Measurements from ENCODE around the gene GLTP. TPM values are rescaled to one million over a fixed set of nuclear protein-coding genes. Genes with fewer than 3 reads are reported as not detected.
A peak's percentile ranks its signal among the peaks of the same experiment; 100 is the strongest.
"Not testable (repeated sequence)": the region's sequence is repeated elsewhere in the genome, so short reads cannot be mapped to it uniquely, and the experiment has no call there.

The GLTP gene
- total RNA-seq, 1 experiment from 2014 or later = 31.3 TPM

DNA sequence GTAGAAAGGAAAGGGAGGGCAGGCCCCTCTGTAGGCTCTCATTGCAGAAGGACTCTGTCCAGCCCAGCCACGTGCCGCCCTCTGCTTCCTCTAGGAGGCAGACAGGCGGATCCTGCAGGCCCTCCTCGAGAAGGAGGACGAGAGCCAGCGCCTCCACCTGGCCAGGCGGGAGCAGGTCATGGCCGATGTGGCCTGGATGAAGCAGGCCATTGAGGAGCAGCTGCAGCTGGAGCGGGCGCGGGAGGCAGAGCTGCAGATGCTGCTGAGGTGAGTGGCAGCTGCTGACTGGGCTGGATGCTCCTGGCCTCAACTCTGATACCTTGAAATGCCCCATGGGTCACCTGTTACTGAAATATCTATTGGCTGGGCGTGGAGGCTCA, 30.6 kb upstream of the GLTP start:
- in situ Hi-C loops (cut with HindIII; ENCODE audit: low pct_unique_long_range_greater_than_20kb, low sequenced_read_pairs) = no loop called here
- DNase-seq (ENCODE audit: low read depth, low spot score) = peak; percentile 87

DNA sequence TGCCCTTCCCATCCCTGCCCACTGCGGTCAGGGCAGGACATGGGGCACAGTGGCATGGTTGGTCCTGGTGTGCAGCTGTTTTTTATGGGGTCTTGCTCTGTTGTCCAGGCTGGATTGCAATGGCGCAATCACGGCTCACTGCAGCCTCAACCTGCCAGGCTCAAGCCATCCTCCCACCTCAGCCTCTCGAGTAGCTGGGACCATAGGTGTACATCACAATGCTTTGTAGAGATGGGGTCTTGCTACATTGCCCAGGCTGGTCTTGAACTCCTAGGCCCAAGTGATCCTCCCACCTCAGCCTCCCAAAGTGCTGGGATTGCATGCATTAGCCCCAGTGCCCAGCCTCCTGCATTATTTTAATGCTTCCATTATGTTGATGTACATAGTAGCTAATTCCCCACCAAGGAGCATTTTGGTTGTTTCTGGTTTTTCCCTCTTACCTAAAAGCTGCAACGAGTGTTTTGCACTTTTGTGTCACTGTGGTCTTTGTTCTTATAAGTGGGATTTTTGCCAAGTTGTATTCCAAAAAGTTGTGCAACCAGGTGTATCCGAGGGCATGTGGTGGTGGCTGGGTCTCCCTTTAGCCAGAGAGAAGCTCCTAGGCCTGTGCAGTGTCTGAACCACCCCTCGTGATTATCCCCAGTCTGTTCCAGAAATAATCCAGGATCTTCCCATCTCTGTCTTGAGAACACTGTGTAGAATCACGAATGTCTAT, 30.1 kb upstream of the GLTP start:
- in situ Hi-C loops (cut with HindIII; ENCODE audit: low pct_unique_long_range_greater_than_20kb, low sequenced_read_pairs) = no loop called here
- no peak for DNase-seq (ENCODE audit: low read depth, low spot score)

DNA sequence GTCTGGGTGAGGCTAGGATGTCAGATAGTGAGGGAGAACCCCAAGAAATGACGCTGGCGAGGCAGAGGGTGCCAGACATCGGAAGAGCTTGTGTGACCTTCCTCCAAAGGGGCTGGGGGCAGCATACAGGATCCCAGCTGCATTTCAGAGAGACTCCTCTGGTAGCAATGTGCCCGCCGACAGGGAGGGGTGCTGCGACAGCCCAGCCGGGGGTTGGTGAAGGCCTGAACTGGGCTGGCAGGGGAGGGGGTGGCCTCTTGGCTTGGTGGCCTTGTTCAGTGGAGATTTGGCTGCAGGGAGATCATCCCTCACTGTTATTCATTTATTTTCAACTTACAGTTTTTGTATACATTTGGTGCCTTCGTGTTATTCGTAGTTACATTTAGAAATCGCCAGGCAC, 25.0 kb upstream of the GLTP start:
- in situ Hi-C loops (cut with HindIII; ENCODE audit: low pct_unique_long_range_greater_than_20kb, low sequenced_read_pairs) = no loop called here
- no peak for DNase-seq (ENCODE audit: low read depth, low spot score)

DNA sequence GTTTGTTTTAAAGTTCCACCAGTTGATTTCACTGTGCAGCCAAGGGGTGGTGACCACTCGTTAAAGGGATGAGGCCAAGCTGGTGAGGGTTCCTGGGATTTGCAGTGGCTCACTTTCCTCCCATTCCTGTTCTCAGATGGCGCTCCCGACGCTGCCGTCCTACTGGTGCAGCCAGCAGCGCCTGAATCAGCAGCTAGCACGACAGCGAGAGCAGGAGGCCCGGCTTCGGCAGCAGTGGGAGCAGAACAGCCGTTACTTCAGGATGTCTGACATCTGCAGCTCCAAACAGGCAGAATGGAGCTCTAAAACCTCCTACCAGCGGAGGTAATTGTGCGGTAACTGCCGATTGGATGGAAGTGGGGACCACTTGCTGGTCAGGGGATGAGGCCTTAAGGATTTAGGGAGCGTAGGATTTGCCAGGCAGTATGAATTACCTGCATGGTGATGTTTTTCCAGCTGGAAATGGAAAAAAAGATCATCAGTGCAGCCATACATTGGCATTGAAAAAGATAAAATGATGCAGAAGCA, 22.6 kb upstream of the GLTP start:
- in situ Hi-C loops (cut with HindIII; ENCODE audit: low pct_unique_long_range_greater_than_20kb, low sequenced_read_pairs) = no loop called here
- no peak for DNase-seq (ENCODE audit: low read depth, low spot score)

DNA sequence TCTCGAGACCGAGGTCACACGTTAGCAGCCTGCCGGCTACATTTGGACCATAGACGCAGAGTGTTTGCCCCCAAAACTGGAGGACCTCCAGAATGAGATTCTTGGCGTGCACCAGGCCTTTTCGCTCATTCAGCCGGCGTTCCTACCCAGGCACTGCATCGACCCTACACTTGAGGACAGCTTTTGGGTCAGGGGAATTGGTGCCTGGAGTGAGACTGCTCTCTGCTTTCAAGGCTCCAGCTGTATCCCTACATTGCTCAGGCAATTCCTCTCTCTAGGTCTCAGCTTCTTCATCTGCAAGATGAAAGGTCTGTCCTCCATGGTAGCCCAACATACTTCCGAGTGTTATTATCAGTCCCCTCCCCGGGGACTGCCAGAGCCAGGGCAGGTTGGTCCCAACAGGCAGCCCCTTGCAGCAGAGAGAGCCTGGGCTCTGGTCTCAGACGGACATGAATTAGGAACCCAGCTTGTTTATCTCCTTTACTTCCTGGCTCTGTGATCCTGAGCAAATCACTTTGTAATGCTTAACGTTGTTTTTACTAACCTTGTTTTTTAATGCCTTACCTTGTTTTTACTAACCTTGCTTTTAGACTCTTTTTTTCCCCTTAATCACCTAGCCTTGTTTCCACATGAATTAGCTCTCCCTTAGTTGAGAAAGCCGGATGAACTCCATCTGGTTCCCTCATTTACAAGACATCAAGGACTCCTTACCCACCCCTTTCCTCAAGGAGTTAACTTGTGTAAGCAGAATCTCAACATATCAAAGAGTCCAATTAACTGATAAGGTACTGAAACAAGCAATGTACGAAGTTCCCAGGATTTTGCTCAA, 20.6 kb upstream of the GLTP start:
- in situ Hi-C loops (cut with HindIII; ENCODE audit: low pct_unique_long_range_greater_than_20kb, low sequenced_read_pairs) = no loop called here
- no peak for DNase-seq (ENCODE audit: low read depth, low spot score)

DNA sequence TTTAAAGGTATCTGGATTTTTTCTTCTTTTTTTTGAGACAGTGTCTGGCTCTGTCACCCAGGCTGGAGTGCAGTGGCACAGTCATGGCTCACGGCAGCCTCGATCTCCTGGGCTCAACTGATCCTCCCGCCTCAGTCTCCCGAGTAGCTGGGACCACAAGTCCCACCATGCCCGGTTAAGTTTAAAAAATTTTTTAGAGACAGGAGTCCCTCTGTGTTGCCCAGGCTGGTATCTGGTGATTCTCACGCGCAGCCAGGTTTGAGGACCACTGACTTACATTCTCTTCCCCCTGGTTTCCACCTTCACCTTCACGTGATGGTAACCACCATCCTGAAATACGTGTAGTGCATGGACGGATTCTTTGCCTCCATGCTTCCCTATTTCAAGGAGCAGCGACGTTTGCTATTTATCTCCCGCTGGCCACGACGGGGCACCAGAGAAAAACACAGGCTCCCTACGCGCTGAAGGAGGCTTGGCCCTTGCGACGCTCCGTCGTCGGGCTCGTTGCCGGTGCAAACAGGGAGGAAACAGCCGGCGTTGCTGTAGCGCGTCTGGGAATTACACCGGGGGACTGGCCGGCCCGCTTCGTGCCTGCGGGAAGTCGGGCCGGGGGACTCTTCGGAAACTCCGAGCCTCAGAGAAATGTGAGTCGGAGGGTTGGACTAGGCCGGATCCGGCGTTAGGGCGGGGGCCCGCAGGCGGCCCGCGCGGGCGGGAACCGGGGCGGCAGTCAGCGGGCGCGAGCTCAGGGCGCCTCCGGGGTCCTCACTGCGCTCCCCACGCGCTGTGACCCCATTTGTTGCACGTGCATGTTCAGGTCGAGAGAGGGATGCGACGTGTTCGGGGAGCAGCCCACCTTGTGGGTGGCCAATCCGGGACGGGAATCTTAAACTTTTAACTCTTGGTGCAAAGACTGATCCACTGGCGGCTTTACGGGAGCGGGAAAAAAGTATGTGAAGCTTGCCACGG, 19.7 kb upstream of the GLTP start, which contains the start of gene TCHP:
Gene TCHP (plus strand): TSS at position 492 of the 969 bp plus-strand sequence. CDS start 2,753 bp downstream, outside the sequence.
- peak; percentile 89 for DNase-seq (ENCODE audit: low read depth, low spot score)
- in situ Hi-C loops (cut with HindIII; ENCODE audit: low pct_unique_long_range_greater_than_20kb, low sequenced_read_pairs) = no loop called here

DNA sequence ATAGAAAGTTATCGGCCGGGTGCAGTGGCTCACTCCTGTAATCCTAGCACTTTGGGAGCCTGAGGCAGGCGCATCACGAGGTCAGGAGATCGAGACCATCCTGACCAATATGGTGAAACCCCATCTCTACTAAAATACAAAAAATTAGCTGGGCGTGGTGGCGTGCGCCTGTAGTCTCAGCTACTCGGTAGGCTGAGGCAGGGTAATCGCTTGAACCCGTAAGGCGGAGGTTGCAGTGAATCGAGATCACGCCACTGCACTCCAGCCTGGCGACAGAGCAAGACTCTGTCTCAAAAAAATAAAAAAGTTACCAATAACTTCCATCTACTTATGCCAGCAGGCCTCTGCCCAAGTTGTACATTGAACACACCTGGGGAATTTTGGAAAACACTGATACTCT, 19.0 kb upstream of the GLTP start:
- in situ Hi-C loops (cut with HindIII; ENCODE audit: low pct_unique_long_range_greater_than_20kb, low sequenced_read_pairs); DNase-seq (ENCODE audit: low read depth, low spot score): not testable (repeated sequence)

DNA sequence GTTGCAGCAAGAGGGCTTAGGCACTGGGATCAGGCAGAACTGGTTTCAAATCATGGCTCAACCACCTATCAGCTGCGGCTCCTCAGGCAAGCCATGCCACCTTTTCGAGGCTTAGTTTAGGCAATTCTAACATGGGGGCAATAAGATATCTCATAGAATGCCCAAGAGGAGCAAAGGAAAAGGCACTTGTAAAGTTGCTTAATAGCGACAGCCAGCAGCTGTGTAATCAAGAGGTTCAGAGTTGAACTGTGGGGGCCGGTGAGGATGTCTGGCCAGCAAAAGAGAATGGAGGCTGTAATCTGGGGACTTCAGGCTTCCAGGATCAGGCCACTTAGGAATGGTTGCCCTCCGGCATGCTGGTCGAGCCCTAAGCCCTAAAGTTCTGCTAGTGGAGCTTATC, 16.7 kb upstream of the GLTP start:
- in situ Hi-C loops (cut with HindIII; ENCODE audit: low pct_unique_long_range_greater_than_20kb, low sequenced_read_pairs) = no loop called here
- no peak for DNase-seq (ENCODE audit: low read depth, low spot score)

DNA sequence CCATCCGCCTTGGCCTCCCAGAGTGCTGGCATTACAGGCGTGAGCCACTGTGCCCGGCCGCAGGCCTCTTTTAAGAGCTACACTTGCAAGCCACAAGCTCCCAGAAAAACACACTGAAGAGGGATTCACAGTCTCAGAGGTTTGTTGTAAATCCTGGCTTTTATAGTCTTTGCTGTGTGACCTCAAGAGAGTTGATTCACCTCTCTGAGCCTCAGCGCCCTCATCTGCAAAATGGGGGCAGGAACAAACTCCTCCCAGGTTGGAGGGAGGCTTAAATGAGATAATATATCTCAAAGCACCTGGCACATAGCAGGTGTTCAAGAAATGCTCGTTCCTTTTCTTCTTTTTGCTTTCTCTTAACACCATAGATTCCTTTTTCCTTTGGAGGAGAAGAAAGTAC, 15.8 kb upstream of the GLTP start:
- DNase-seq (ENCODE audit: low read depth, low spot score) = no peak
- in situ Hi-C loops (cut with HindIII; ENCODE audit: low pct_unique_long_range_greater_than_20kb, low sequenced_read_pairs) = no loop called here

DNA sequence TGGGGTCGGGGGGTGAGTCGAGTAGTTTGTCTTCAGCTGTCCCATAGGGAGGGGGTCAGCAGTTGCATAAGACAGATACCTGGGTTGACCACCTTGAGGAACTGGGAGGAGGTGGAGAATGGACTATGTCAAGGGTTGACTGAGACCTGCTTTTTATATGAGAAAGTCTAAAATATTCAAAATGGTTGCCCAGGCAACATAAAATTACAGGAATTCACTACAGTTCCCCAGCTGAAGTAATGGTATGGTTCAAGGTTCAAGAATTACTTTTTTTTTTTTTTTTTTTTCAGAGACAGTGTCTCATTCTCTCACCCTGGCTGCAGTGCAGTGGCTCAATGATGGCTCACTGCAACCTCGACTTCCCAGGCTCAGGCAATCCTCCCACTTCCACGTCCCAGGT, 14.6 kb upstream of the GLTP start:
- in situ Hi-C loops (cut with HindIII; ENCODE audit: low pct_unique_long_range_greater_than_20kb, low sequenced_read_pairs) = no loop called here
- DNase-seq (ENCODE audit: low read depth, low spot score) = no peak

DNA sequence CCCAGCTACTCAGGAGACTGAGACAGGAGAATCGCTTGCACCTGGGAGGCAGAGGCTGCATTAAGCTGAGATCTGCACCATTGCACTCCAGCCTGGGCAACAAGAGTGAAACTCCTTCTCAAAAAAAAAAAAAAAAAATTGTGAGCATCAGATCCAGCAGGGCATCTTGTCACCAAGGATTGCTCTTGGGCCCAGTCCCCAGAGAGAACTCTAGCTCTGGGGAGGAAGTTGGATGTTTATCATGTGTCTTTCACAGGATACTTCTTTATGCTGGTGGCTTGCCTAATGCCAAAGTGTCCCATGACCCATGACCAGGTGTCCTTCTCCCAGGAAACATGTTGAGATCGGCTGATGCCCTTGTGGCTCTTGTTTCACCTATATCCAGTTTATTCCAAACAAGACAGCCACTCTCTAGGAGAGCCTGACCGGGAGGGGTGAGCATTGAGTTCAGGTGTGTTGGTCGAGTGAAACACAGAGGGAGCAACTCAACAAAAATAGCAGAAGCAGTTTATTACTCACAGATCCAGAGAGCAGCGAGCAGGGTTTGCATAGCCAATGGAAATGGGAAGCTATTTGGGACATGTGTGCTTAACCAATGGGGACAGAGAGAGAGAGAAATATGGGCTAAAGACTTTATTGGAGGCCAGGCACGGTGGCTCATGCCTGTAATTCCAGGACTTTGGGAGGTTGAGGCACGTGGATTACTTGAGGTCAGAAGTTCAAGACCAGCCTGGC, 13.1 kb upstream of the GLTP start:
- in situ Hi-C loops (cut with HindIII; ENCODE audit: low pct_unique_long_range_greater_than_20kb, low sequenced_read_pairs) = no loop called here
- peak; percentile 39 for DNase-seq (ENCODE audit: low read depth, low spot score)

DNA sequence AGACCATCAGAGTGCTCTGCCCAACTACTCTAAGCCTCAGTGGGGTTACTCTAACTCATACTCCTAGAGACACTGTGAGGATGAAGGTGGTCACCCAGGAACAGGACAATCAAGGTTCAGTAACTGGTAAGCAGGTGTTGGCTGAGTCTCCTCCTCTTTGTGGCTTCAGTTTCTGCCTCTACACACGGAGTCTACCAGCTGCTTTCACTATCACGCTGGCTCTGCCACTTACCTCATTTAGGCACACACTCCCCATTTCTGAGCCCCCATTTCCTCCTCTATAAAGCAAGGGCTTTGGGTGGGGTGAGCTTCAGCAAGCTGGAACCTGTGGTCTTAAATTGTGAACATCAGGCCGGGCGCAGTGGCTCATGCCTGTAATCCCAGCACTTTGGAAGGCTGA, 12.4 kb upstream of the GLTP start:
- DNase-seq (ENCODE audit: low read depth, low spot score) = no peak
- in situ Hi-C loops (cut with HindIII; ENCODE audit: low pct_unique_long_range_greater_than_20kb, low sequenced_read_pairs) = no loop called here

DNA sequence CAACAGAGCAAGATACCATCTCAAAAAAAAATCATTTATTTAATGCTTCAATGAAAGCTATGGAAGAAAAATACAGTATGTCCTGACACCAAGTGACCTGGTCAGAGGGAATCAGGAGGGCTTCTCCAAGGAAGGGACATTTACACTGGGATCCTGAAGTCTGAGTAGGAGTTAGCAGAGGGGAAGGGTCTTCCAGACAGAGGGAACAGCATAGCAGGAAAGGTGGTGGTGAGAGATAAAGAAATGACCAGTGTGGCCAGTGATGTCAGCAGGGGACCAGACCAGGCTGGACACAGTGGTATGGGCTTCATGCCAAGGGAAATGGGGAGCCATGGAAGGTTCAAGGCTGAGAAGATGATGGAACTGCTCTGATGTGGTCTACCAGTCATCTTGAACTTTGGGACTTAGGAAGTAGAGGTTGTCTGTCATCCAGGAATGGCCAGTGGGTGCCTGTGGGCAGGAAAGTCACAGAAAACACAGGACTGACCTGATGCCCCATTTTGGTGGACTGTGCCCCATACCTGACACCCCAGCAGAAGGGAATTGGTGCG, 11.9 kb upstream of the GLTP start:
- in situ Hi-C loops (cut with HindIII; ENCODE audit: low pct_unique_long_range_greater_than_20kb, low sequenced_read_pairs) = no loop called here

DNA sequence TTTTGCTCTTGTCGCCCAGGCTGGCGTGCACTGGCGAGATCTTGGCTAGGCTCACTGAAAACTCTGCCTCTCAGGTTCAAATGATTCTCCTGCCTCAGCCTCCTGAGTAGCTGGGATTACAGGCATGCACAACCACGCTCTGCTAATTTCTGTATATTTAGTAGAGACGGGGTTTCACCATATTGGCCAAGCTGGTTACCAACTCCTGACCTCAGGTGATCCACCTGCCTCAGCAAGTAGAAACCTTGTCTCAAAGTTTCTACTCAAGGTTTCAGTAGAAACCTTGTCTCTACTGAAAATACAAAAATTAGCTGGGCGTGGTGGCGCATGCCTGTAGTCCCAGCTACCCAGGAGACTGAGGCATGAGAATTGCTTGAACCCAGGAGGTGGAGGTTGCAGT, 11.4 kb upstream of the GLTP start:
- DNase-seq (ENCODE audit: low read depth, low spot score); in situ Hi-C loops (cut with HindIII; ENCODE audit: low pct_unique_long_range_greater_than_20kb, low sequenced_read_pairs): not testable (repeated sequence)

More for the DNA sequence above, 11.9 kb upstream of the GLTP start:
- no peak for DNase-seq (ENCODE audit: low read depth, low spot score)

DNA sequence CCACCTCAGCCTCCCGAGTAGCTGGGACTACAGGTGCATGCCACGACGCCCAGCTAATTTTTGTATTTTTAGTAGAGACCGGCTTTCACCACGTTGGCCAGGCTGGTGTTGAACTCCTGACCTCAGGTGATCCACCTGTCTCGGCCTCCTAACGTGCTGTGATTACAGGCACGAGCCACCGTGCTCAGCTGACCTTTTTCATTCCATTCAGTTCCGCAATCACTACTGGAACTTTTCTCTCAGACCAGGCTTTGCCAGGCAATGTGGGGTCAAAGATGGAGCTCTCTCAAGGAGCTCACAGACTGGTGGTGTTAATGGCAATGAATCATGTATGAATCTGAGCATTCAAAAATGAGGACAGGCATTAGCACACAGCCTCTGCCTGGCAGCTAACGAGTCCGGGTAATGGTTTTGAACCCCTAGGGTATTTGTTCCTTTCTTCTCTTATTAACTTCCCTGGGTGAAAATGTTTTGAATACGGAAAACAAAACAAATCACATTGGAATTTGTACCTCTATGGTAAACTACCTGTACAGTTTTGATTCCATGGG, 10.4 kb upstream of the GLTP start:
- in situ Hi-C loops (cut with HindIII; ENCODE audit: low pct_unique_long_range_greater_than_20kb, low sequenced_read_pairs) = no loop called here
- DNase-seq (ENCODE audit: low read depth, low spot score) = no peak

DNA sequence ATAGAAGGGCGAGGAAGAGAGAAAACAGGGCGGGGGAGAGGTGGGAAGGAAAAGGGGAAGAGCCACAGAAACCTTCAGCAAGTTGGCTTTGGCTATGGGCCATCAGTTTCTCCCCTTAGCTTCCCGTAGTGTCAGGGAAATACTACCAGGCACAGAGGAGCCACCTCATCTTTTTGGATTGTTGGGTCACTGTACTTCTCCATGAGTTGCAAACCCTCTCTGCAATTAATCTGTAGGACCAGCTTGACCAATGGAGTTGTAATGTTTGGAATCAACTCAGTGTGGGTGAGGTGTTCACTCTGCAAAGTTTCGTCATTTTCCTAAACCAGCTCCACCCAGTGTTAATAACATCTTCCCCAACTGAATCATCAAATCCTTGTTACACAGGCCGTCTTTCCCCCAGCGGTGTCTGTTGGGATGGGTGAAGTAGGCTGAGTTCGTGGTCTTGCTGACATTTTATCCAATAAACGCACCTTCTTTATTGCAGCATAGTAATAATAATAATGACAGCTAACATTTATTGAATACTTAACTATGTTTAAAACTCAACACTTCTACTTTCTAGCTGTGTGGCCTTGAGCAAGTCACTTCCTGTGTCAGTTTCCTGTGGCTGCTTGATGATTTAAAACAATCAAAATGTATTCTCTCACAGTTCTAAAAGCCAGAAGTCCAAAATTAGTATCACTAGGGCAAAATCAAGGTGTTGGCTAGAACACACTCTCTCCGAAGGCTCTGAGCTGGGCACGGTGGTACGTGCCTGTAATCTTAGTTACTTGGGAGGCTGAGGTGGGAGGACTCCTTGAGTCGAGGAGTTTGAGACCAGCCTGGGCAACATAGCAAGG, 8.1 kb upstream of the GLTP start:
- DNase-seq (ENCODE audit: low read depth, low spot score) = no peak
- in situ Hi-C loops (cut with HindIII; ENCODE audit: low pct_unique_long_range_greater_than_20kb, low sequenced_read_pairs) = no loop called here

Measured in SK-MEL-5 (cell line).